Brain microvascular endothelial cell (primary cell): ENCODE results near the gene PKNOX2.

Experiments
- DNase-seq: peaks from one replicate; pipeline ENCODE4 v3.0.0-alpha.2; 2020
- H3K27ac ChIP-seq: fragments of 250-450 bp; sonication (Bioruptor Pico); 2 replicates; pipeline ENCODE4 v1.5.1; 2020; ENCODE audit warnings: mild to moderate bottlenecking, moderate library complexity
- H3K27me3 ChIP-seq: fragments of 250-450 bp; sonication (Bioruptor Pico); replicated peaks from 2 replicates; pipeline ENCODE4 v1.5.1; 2020; ENCODE audit warnings: mild to moderate bottlenecking
- H3K36me3 ChIP-seq: fragments of 250-450 bp; sonication (Bioruptor Pico); replicated peaks from 2 replicates; pipeline ENCODE4 v1.5.1; 2020; ENCODE audit warnings: mild to moderate bottlenecking
- H3K4me3 ChIP-seq: 2 replicates; pipeline ENCODE4 v1.5.1; 2011; ENCODE audit warnings: low read depth, mild to moderate bottlenecking, control low read depth, low read length, moderate library complexity
- CTCF ChIP-seq: IDR thresholded peaks from 2 replicates; pipeline ENCODE4 v1.5.1; 2011; ENCODE audit warnings: low read depth, mild to moderate bottlenecking, moderate library complexity, low read length, control low read depth, inconsistent platforms; ENCODE audit errors: missing control alignments
- in situ Hi-C: cut with HindIII; loops from 2 replicates; pipeline ENCODE4 v1.10.0; 2017; ENCODE audit warnings: low sequenced_read_pairs, low pct_ligation_motif_present

PKNOX2 gene

GRCh38 chr11:125175896-125176575 lies 11.5 kb downstream of the PKNOX2 start:
- TF ChIP-seq CTCF, result no peak
- no peak overlapping the region for H3K4me3 ChIP-seq
- H3K27me3 ChIP-seq, result no peaks in the 10 kb centered on the region
- in situ Hi-C loops, result no loop called here
- DNase-seq, result no peak
- H3K36me3 ChIP-seq, result no peaks in the 10 kb centered on the region
- H3K27ac ChIP-seq, result no peak overlapping the region

- no peaks in the 10 kb centered on the region for H3K36me3 ChIP-seq
- DNase-seq, result no peak
- H3K27ac ChIP-seq, result no peak overlapping the region
- no peak overlapping the region for H3K4me3 ChIP-seq
- in situ Hi-C loops, result no loop called here
- H3K27me3 ChIP-seq, result no peaks in the 10 kb centered on the region
- no peak for TF ChIP-seq CTCF
Observed at GRCh38 chr11:125176866-125177265, 12.3 kb downstream of the PKNOX2 start.

GRCh38 chr11:125177543-125177942 lies 13.0 kb downstream of the PKNOX2 start:
- TF ChIP-seq CTCF, result no peak
- H3K4me3 ChIP-seq, result no peak overlapping the region
- no peaks in the 10 kb centered on the region for H3K27me3 ChIP-seq
- H3K27ac ChIP-seq, result no peak overlapping the region
- no peaks in the 10 kb centered on the region for H3K36me3 ChIP-seq
- in situ Hi-C loops, result no loop called here
- DNase-seq, result no peak

GRCh38 chr11:125179346-125179745 lies 14.8 kb downstream of the PKNOX2 start:
- no peaks in the 10 kb centered on the region for H3K36me3 ChIP-seq
- H3K27me3 ChIP-seq, result no peaks in the 10 kb centered on the region
- no peak overlapping the region for H3K27ac ChIP-seq
- DNase-seq, result no peak
- in situ Hi-C loops, result no loop called here
- TF ChIP-seq CTCF, result no peak
- H3K4me3 ChIP-seq, result no peak overlapping the region

GRCh38 chr11:125179895-125180294 lies 15.3 kb downstream of the PKNOX2 start:
- in situ Hi-C loops, result no loop called here

More at GRCh38 chr11:125179895-125180294, 15.3 kb downstream of the PKNOX2 start:
- Histone ChIP-seq H3K4me3 (no peak overlapping the region), H3K27ac (peak overlapping the region; percentile 1), H3K27me3 (no peaks in the 10 kb centered on the region), H3K36me3 (no peaks in the 10 kb centered on the region)
- no peak for DNase-seq
- no peak for TF ChIP-seq CTCF
